HCT116 (cell line): ENCODE measurements around the gene SLC13A3.

ENCODE experiments used
- ATF3 ChIP-seq: IDR thresholded peaks from 2 replicates; pipeline ENCODE4 v1.6.1; 2012
- CEBPB ChIP-seq: IDR thresholded peaks from 2 replicates; pipeline ENCODE4 v1.6.1; 2012; ENCODE audit warnings: low read depth
- CTCF ChIP-seq, 3 experiments: fragments of 200-600 bp in 1 of 3; sonication (generic) in 1 of 3; IDR thresholded peaks in 2 of 3; conservative IDR thresholded peaks in 1 of 3; 2 replicates each; pipeline ENCODE4 v1.5.1; 2012 to 2017; ENCODE audit warnings: low read depth in 2 of 3, low read length in 2 of 3, antibody characterized with exemption in 1 of 3, borderline replicate concordance in 1 of 3, control low read depth in 1 of 3, mild to moderate bottlenecking in 1 of 3, mixed read lengths in 1 of 3, mixed run types in 1 of 3, moderate library complexity in 1 of 3; ENCODE audit not compliant: insufficient read depth in 1 of 3
- EGR1 ChIP-seq: IDR thresholded peaks from 2 replicates; pipeline ENCODE4 v1.6.1; 2012; ENCODE audit warnings: low read depth
- ELF1 ChIP-seq: IDR thresholded peaks from 2 replicates; pipeline ENCODE4 v1.6.1; 2012; ENCODE audit warnings: low read depth, borderline replicate concordance
- EZH2 ChIP-seq: fragments of 200-600 bp; sonication (generic); IDR thresholded peaks from 2 replicates; pipeline ENCODE4 v1.6.1; 2017; ENCODE audit warnings: antibody characterized with exemption, mixed run types
- EZH2phosphoT487 ChIP-seq: fragments of 200-600 bp; IDR thresholded peaks from 2 replicates; pipeline ENCODE4 v1.6.1; 2018; ENCODE audit warnings: antibody characterized with exemption, borderline replicate concordance
- MAX ChIP-seq: IDR thresholded peaks from 2 replicates; pipeline ENCODE4 v1.6.1; 2012
- POLR2A ChIP-seq: IDR thresholded peaks from 2 replicates; pipeline ENCODE4 v1.7.0; 2011; ENCODE audit warnings: borderline replicate concordance; ENCODE audit not compliant: insufficient read depth, insufficient read length; ENCODE audit errors: extremely low read depth
- POLR2AphosphoS5 ChIP-seq: IDR thresholded peaks from 2 replicates; pipeline ENCODE4 v1.6.1; 2011; ENCODE audit warnings: mild to moderate bottlenecking, low read depth, low read length, moderate library complexity
- SRF ChIP-seq: IDR thresholded peaks from 2 replicates; pipeline ENCODE4 v1.6.1; 2012; ENCODE audit warnings: low read depth
- ZNF274 ChIP-seq: fragments of 200-500 bp; sonication (Bioruptor generic); IDR thresholded peaks from 2 replicates; pipeline ENCODE4 v1.6.1; 2014; ENCODE audit warnings: mild to moderate bottlenecking, low read depth, low read length, inconsistent platforms

- TF ChIP-seq EZH2 = no peak
- TF ChIP-seq POLR2A = no peak
- TF ChIP-seq ELF1 = no peak
- no peak for TF ChIP-seq CEBPB
- TF ChIP-seq MAX = no peak
- no peak for TF ChIP-seq SRF
- no peak for TF ChIP-seq POLR2AphosphoS5
- no peak for TF ChIP-seq CTCF (IDR thresholded peaks at IDR 0.05 in 2 of 3, conservative IDR thresholded peaks at IDR 0.05 in 1 of 3; ENCODE audit: borderline replicate concordance in 1 of 3, insufficient read depth in 1 of 3, low read depth in 2 of 3, low read length in 2 of 3)
- no peak for TF ChIP-seq ZNF274
- TF ChIP-seq EZH2phosphoT487 = no peak
- no peak for TF ChIP-seq ATF3
- no peak for TF ChIP-seq EGR1
These were observed 39.2 kb upstream of the SLC13A3 start for GRCh38 chr20:46690219-46691106.
